OCI-LY1 (cell line): ENCODE results near the gene IST1.

Experiments
- H2AFZ ChIP-seq: fragments of 200-600 bp; sonication (generic), shearing (Covaris generic); 2 replicates; pipeline ENCODE4 v1.6.0; 2014; ENCODE audit warnings: antibody characterized with exemption, mild to moderate bottlenecking, low read length
- H3F3A ChIP-seq: fragments of 200-600 bp; sonication (generic), shearing (Covaris generic); 2 replicates; pipeline ENCODE4 v1.6.0; 2014; ENCODE audit warnings: mild to moderate bottlenecking, antibody characterized with exemption, low read length, moderate library complexity; ENCODE audit not compliant: insufficient read depth
- H3K27ac ChIP-seq: fragments of 200-600 bp; sonication (generic); 2 replicates; pipeline ENCODE4 v1.5.1; 2014; ENCODE audit warnings: low read length, mixed run types, mild to moderate bottlenecking, low read depth; ENCODE audit not compliant: poor library complexity, severe bottlenecking
- H3K27me3 ChIP-seq: fragments of 200-600 bp; sonication (generic); 2 replicates; pipeline ENCODE4 v1.6.0; 2014; ENCODE audit warnings: antibody characterized with exemption, mild to moderate bottlenecking, low read length, moderate library complexity; ENCODE audit not compliant: insufficient read depth
- H3K36me3 ChIP-seq: fragments of 200-600 bp; sonication (generic); 2 replicates; pipeline ENCODE4 v1.6.1; 2014; ENCODE audit warnings: mild to moderate bottlenecking, antibody characterized with exemption, low read length, moderate library complexity, mixed read lengths; ENCODE audit not compliant: insufficient read depth
- H3K4me1 ChIP-seq: fragments of 200-600 bp; sonication (generic); 2 replicates; pipeline ENCODE4 v1.5.1; 2014; ENCODE audit warnings: mild to moderate bottlenecking, low read length, moderate library complexity; ENCODE audit not compliant: insufficient read depth, severe bottlenecking
- H3K4me2 ChIP-seq: fragments of 200-600 bp; sonication (generic), shearing (Covaris generic); 2 replicates; pipeline ENCODE4 v1.6.1; 2014; ENCODE audit warnings: low read length
- H3K4me3 ChIP-seq: fragments of 200-600 bp; sonication (generic); 2 replicates; pipeline ENCODE4 v1.5.1; 2014; ENCODE audit warnings: low read length, low read depth, mild to moderate bottlenecking, mixed read lengths; ENCODE audit not compliant: poor library complexity, severe bottlenecking
- H3K79me2 ChIP-seq: fragments of 200-600 bp; shearing (Covaris generic); 2 replicates; pipeline ENCODE4 v1.6.1; 2016; ENCODE audit warnings: mixed run types, low read length, mixed read lengths; ENCODE audit not compliant: insufficient read depth
- H3K9ac ChIP-seq: fragments of 200-600 bp; sonication (generic), shearing (Covaris generic); 2 replicates; pipeline ENCODE4 v1.6.1; 2014; ENCODE audit warnings: mild to moderate bottlenecking, low read length, mixed read lengths
- H3K9me2 ChIP-seq: fragments of 200-600 bp; sonication (generic), shearing (Covaris generic); 2 replicates; pipeline ENCODE4 v1.6.1; 2014; ENCODE audit warnings: low read depth, mild to moderate bottlenecking, low read length, mixed read lengths
- H3K9me3 ChIP-seq: fragments of 200-600 bp; shearing (Covaris generic); 2 replicates; pipeline ENCODE4 v1.6.1; 2014; ENCODE audit warnings: low read length, mixed read lengths
- H4K20me1 ChIP-seq: fragments of 200-600 bp; sonication (generic), shearing (Covaris generic); 2 replicates; pipeline ENCODE4 v1.6.0; 2016; ENCODE audit warnings: mild to moderate bottlenecking, low read length; ENCODE audit not compliant: insufficient read depth
- CTCF ChIP-seq: fragments of 200-600 bp; sonication (generic), shearing (Covaris generic); IDR thresholded peaks from 2 replicates; pipeline ENCODE4 v1.5.1; 2017; ENCODE audit warnings: mild to moderate bottlenecking, antibody characterized with exemption, low read length, moderate library complexity, mixed read lengths
- EZH2 ChIP-seq: fragments of 200-600 bp; sonication (generic), shearing (Covaris generic); IDR thresholded peaks from 2 replicates; pipeline ENCODE4 v1.8.0; 2017; ENCODE audit warnings: borderline replicate concordance, mixed run types, mild to moderate bottlenecking, antibody characterized with exemption, low read length, moderate library complexity, mixed read lengths

IST1 gene

GRCh38 chr16:71911121-71911520, 15.8 kb downstream of the IST1 start:
- peaks cover 63% of the 10 kb centered on the region for H3K36me3 ChIP-seq

GRCh38 chr16:71912534-71913275, 17.4 kb downstream of the IST1 start:
- no peaks in the 10 kb centered on the region for H4K20me1 ChIP-seq

More at GRCh38 chr16:71911121-71911520, 15.8 kb downstream of the IST1 start:
- TF ChIP-seq EZH2 (no peak), CTCF (no peak)
- no peak overlapping the region for H3K27ac ChIP-seq
- H3K27me3 ChIP-seq: no peaks in the 10 kb centered on the region
- no peak overlapping the region for H3K4me3 ChIP-seq
- H3K4me2 ChIP-seq: no peak overlapping the region
- H3K9me3 ChIP-seq: no peaks in the 10 kb centered on the region
- H3K9ac ChIP-seq: no peak overlapping the region
- H3K79me2 ChIP-seq: peaks cover 98% of the 10 kb centered on the region
- H3K9me2 ChIP-seq: no peaks in the 10 kb centered on the region
- H2AFZ ChIP-seq: no peak overlapping the region
- no peaks in the 10 kb centered on the region for H3K4me1 ChIP-seq
- H4K20me1 ChIP-seq: 0 out of 2 replicates have a peak, but pooled peaks cover 2% of the 10 kb centered on the region
- H3F3A ChIP-seq: no peaks in the 10 kb centered on the region

GRCh38 chr16:71914802-71915201, 19.5 kb downstream of the IST1 start:
- no peaks in the 10 kb centered on the region for H3F3A ChIP-seq
- H3K4me2 ChIP-seq: no peak overlapping the region
- H3K36me3 ChIP-seq: peaks cover 81% of the 10 kb centered on the region
- H3K27me3 ChIP-seq: no peaks in the 10 kb centered on the region
- H4K20me1 ChIP-seq: no peaks in the 10 kb centered on the region
- peaks cover 5% of the 10 kb centered on the region; the same call in 1 of the 2 replicates for H3K9me3 ChIP-seq
- no peak overlapping the region for H3K4me3 ChIP-seq
- no peak overlapping the region for H3K9ac ChIP-seq
- no peaks in the 10 kb centered on the region for H3K9me2 ChIP-seq
- H2AFZ ChIP-seq: no peak overlapping the region
- H3K79me2 ChIP-seq: peaks cover 74% of the 10 kb centered on the region
- no peaks in the 10 kb centered on the region for H3K4me1 ChIP-seq
- H3K27ac ChIP-seq: no peak overlapping the region
- TF ChIP-seq CTCF: no peak
- TF ChIP-seq EZH2: no peak

More at GRCh38 chr16:71912534-71913275, 17.4 kb downstream of the IST1 start:
- H3K4me1 ChIP-seq: no peaks in the 10 kb centered on the region
- no peak overlapping the region for H3K9ac ChIP-seq
- no peaks in the 10 kb centered on the region for H3K9me3 ChIP-seq
- no peaks in the 10 kb centered on the region for H3F3A ChIP-seq
- H3K4me3 ChIP-seq: no peak overlapping the region
- no peak overlapping the region for H3K27ac ChIP-seq
- no peaks in the 10 kb centered on the region for H3K9me2 ChIP-seq
- H3K79me2 ChIP-seq: peaks cover 95% of the 10 kb centered on the region
- peaks cover 78% of the 10 kb centered on the region for H3K36me3 ChIP-seq
- no peak overlapping the region for H3K4me2 ChIP-seq
- no peak overlapping the region for H2AFZ ChIP-seq
- no peaks in the 10 kb centered on the region for H3K27me3 ChIP-seq
- TF ChIP-seq EZH2: no peak
- TF ChIP-seq CTCF: no peak
